DMS114 treated with DMSO at 0.1 percent for 48 hours (cell line): Measurements from ENCODE around the gene RBM47.
"Not testable (repeated sequence)": the region's sequence is repeated elsewhere in the genome, so short reads cannot be mapped to it uniquely, and the experiment has no call there.

Experiments
- DNase-seq: peaks from one replicate; lab custom pipeline; 2025; ENCODE audit not compliant: unreplicated experiment; lab: John Stamatoyannopoulos, UW

The RBM47 gene

DNA sequence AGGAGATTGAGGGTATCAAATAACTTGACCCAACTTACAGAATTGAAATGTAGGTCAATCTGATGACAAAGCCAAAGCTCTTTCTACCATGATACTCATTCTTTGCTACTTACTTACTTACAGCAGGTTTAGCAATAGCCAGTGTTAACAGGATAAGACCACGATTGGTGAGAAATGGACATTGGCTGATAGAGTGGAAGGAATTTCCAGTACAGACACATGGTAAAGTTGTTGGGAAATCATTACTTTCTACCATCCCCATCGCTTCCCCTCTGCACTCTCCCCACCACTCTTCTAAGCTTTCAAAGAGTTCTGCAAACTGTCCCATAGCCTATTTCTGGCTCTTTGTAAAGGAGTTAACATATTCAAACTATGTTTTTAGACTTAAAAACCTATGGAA, 174.8 kb downstream of the RBM47 start:
- DNase-seq: no peak

DNA sequence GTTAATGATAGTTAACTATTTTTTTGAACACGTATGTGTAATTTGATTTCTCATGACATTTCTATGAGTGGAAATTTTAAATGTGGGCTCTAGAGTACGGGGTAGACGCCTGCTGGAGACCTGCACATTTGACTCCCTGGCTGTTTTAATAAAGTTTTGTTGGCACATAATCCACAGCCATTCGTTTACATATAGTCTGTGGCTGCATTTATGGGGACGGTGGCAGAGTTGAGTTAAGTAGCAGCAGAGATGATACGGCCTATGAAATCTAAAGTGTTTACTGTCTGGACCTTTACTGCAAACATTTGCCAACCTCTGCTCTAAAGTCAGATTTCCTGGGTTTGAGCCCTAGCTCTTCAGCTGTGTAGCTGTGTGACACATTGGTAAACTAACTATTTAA, 175.8 kb downstream of the RBM47 start:
- no peak for DNase-seq

DNA sequence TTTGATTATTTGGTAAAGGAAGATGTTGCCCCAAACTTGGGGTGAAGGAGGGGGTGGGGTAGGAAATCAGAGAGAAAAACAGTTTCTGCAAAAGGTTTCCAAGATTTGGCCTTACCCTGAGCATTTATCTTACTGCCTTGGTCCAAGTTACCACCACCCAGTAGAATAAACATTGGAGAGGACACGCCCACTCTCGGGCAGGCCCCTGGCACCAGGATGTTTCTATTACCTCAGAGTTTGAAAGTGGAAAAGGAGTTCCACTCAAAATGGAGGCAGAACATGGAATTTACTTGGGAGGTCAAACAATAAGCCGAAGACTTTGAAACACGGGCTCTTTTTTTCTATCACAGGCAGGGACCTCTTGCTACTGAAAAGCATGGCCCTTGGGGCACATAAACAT, 180.8 kb downstream of the RBM47 start:
- no peak for DNase-seq

DNA sequence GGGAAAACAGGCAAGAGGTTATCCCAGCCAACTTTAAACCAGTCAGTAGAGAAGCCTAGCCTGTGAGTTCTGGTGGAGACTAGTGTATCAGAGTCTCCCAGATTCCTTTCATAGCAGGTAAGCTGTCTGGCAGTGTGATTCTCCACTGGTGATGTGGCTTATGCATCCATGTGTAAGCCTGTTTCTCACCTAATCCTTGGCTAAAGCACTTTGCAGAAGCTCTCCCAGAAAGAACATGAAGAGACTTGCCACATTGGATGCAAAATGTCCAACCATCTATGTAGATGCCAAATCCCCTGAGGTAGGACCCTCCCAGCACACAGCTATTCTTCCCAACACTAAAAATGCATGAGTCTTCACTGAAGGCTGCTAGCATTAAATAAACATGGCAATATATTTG, 182.8 kb downstream of the RBM47 start:
- DNase-seq: no peak

DNA sequence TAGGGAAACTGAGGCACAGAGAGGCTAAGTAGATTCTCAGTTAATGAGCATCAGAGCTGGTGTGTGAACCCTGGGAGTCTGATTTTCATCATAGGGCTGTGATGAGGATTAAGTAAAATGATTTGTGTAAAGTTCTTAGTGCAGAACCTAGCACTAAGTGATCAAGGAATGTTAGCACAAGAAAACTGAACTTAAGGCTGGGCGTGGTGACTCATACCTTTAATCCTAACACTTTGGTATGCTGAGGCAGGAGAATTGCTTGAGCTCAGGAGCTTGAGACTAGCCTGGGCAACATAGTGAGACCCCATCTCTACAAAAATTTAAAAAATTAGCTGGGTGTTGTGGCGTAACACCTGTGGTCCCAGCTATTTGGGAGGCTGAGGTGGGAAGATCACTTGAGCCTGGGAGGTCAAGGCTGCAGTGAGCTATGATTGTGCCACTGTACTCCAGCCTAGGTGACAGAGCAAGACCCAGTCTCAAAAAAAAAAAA, 183.4 kb downstream of the RBM47 start:
- not testable (repeated sequence) for DNase-seq

DNA sequence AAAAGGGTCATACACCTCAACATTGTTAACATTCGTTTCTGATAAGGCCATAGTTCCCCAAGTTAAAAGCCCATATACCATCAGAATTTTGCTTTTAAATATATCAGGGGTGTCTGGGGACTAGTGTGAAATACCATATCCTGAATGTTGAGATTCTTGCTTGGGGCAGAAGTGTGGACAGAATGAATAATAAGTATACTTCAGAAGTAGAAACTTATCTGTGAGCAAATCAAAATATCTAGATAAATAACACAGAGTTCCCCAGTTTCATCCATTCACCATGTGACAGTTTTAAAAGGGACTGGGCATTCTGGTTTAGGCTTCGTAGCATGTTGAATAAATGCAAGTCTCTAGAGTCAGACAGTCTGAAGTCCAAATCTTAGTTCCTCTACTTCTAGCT, 184.0 kb downstream of the RBM47 start:
- DNase-seq: no peak

DNA sequence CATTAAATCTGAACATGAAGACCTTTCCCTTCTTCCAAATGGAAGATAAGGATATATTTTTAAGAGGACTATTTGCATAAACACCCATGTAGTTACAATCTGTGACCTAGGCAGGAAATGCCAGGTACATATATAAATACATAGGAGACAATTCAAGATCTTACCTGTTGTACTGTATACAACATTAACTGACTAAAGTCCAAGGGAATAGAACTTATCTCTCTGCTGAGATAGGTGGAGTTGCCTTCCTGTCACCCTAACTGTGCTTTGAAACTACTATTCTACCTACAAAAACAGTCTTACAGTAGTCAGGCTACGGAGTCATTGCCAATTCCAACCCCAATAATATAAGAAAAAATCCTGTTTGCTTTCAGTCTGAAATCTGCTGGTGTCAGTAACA, 188.2 kb downstream of the RBM47 start:
- DNase-seq: no peak

DNA sequence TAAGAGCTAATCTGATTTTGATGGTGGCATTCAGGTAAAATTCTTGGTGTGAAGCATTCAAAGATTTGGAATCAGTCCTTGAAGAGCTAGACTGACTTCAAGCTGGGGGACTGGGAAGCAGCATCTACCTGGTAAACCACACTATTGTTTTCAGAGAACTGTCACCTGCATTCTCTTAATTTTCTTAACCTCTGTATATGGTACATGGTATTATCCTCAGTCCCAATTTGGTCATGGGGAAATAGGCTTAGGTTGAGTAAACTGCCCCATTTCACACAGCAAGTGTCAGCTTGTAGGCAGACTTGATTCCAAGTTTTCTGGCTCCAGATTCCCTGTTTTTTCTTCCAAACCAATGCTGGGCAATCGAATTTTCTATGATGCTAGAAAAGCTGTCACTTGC, 190.1 kb downstream of the RBM47 start:
- DNase-seq: no peak

DNA sequence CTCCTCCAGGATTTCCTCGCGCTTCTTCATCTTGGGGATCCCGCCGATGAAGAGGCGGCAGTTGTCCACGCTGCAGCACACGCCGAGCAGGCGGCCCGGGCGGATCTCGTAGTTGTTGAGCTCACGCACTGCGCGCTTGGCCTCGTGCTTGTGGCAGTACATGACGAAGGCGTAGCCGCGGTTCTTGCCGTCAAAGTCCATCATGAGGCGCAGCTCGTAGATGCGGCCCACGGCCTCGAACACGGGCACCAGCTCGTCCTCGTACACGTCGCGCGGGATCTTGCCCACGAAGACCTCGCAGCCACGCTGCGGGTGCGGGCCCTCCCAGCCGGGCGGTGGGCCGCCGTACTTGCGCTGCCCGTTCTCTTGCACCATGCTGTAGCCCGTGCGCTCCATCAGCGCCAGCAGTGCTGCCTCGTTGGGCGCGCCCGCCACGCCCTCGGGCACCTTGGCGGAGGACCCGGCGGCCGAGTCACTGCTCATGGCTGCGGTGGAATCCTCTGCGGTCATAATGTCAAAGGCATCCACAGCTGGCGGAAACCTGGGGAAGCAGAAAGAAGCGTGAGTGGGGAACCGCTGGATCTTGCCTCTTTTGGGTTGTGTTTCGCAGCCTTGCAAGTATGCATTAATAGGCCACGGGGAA, 191.2 kb downstream of the RBM47 start:
- DNase-seq: no peak

DNA sequence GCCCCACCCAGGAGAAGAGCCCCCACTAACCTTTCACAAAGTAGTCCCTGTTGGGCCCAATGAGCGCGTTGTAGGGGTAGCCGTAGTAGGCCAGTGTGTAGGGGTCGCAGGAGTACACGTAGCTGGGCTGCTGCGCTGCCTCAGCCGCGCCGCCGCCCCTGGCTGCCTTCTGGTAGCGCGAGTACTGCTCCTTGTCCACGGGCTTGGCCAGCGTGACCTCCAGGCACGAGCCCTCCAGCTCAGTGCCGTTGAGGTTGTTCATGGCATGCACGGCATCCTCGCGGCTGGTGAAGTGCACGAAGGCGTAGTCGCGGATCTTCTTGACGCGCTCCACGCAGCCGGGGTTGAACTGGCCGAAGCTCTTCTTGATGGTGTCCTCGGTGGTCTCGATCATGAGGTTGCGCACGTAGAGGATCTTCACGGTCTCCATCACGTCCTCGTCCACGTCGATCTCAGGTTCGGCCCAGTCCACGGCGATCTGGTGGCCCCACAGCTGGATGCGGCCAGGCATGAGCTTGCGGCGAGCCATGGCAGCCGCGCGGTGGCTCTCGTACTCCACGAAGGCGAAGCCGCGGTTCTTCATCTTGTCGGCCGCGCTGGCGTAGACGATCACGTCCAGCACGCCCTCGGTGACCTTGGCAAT, 191.8 kb downstream of the RBM47 start:
- DNase-seq: no peak

DNA sequence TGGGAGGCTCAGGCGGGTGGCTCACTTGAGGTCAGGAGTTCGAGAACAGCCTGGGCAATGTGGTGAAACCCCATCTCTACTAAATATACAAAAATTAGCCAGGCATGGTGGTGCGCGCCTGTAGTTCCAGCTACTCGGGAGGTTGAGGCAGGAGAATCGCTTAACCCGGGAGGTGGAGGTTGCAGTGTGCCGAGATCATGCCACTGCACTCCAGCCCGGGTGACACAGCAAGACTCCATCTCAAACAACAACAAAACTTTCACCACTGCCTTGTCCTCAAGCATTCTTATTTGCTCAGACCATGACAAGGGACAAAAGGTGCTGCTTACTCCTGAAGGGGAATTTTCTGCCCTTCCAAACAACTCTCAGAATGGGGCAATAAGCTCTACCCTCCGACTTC, 194.4 kb downstream of the RBM47 start:
- DNase-seq: not testable (repeated sequence)

DNA sequence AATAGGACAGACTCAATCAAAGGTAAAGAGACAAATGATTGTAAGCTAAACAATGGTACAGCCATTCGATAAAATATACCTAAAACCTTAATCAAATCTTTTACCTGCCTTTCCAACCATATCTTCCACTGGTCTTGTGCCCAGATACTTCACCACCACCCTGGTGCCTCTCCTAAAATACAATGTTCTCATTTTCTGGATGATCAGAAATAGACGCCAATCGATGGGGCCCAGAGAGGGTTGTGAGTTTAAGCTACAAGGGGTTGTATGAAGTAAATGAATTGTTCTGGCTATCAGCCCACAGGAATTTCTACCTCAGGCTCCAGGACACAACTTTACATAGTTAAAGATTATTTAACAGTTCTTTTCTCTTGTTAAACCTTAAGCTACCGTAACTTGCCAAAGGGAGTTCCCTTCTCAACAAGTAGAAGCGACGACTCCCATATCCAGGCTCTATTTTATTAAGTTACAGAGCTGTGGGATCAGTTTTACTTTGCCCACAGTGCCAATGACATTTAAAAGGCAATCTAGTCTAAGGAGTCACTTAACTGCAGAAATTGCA, 195.5 kb downstream of the RBM47 start:
- DNase-seq: no peak

DNA sequence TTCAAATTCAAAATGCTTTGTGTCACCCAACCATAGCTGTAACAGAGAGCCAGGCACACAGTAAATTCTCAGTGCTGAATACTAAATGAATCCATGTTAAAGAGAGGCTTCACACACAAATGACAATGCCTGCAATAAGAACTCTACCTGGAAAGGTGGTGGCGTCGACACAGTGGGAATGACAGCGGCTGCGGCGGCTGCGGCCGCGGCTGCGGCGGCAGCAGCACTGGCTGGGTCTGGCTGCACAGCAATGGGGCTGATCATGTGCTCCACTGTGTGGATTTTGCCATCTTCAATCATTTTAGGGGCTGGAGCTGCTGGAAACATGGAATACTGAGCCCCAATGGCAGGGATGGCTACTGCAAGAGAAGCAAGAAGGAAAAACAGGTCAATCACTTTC, 197.2 kb downstream of the RBM47 start:
- DNase-seq: no peak

DNA sequence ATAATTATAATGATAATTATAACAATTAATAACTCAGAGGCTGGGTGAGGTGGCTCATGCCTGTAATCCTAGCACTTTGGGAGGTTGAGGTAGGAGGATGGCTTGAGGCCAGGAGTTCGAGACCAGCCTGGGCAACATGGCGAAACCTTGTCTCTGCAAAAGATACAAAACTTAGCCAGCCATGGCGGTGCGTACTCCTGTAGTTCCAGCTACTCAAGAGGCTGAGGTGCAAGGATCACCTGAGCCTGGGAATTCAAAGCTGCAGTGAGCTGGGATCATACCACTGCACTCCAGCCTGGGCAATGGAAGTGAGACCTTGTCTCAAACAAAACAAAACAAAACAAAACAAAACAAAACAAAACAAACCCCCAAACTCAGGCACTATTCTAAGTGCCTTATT, 201.8 kb downstream of the RBM47 start:
- not testable (repeated sequence) for DNase-seq

DNA sequence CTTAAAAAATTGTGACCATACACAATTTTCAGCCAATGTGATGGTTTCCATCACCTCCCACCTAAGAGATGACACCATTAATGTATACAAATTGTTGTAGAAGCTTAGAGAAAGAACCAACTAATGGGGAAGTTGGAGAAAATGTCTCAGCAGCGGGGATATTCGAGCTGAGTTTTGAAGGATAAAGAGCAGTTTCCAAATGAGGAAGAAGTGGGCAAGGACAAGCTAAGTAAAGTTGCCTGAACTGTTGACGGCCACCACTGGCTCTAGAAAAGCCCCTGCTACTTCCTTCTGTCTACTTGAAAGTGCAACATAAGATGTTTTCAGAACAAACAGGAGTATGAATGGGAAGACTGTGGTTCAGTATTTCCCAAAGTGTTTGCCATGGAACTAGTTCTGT, 202.5 kb downstream of the RBM47 start:
- no peak for DNase-seq

DNA sequence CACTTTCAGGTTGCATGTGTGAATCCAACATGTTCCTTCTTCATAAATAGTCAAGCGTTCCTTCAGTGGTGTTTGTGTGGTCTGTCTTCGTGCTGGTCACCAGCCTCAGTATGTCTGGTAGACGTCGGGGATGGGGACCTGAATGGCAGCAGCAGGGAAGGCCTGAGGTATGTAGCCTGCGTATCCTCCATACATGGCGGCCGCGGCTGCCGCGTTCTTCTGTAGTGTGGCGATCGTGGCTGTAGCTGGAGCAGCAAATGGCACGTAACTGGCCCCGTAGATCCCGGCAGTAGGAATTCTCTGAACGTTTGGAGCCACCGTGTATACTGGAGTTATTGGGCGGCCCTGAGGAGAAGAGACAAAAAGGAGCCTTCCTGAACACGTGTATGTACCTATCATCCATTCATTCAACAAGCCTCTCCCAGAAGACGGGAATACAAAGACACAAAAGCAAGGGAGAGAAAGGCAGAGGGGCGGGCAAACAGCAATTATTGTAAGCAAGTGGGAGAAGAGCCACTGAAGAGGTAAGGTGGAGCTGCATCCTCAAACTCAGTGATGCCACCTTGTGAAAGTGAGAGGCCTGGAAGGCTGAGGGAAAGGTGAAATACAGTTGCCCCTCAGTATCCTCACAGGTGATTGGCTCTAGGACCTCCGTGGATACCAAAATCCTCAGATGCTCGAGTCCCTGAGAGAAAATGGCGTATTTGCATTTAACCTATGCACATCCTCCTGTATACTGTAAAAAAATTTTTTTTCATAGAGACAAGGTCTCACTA, 203.7 kb downstream of the RBM47 start:
- no peak for DNase-seq

DNA sequence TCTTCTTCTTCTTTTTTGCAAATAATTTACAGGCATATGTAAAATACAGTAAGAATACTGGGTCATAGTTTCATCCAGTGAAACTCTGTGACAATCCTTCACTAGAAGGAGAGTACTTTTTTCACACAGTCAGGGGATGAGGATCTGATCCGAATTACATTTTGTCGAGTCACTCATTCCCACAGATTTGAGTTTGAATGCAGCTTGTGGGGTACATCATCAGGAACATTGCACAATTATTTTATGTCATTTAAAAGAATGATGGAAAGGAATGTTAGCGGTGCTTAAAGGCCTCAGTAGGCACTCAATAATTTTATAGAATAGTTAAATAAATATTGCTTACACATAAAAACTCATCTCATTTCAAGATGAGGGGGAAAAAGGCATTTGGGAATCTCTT, 205.9 kb downstream of the RBM47 start:
- no peak for DNase-seq

DNA sequence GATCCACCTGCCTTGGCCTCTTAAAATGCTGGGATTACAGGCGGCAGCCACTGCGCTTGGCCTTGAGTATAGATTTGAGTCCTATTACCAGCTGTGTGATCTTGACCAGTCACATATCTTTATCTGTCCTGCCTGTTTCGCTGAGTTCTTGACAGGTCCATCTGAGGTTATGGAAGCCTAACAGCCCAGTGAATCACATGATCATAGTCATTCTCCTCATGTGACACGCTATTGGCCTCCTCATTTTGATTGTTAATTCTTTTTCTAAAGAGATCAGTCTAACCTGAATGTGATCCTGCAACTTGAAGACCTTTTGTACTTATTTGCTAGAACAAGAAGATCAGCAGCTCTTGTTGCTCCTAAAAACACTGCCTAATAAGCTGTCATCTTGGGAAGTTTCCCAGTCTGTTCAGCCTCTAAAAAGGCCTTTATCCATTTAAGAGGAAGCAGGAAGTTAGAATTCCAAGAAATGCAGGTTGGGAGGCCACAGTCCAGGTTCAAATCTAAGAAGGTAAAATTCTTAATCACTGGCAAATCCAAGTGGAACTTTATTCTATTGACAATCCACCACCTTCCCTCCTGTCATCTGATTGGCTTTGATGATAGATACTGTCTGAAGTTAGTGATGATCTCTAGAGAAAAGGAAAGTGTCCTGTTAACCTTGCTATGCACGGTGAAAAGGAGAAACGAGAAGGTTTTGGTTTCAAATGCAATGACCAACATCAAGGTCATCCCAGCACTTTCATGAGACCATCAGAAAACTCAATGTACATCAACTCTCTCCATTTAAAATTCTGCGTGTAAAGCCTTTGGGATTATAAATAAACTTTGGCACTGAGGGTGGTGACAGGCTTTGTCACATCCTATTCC, 207.6 kb downstream of the RBM47 start:
- DNase-seq: no peak

DNA sequence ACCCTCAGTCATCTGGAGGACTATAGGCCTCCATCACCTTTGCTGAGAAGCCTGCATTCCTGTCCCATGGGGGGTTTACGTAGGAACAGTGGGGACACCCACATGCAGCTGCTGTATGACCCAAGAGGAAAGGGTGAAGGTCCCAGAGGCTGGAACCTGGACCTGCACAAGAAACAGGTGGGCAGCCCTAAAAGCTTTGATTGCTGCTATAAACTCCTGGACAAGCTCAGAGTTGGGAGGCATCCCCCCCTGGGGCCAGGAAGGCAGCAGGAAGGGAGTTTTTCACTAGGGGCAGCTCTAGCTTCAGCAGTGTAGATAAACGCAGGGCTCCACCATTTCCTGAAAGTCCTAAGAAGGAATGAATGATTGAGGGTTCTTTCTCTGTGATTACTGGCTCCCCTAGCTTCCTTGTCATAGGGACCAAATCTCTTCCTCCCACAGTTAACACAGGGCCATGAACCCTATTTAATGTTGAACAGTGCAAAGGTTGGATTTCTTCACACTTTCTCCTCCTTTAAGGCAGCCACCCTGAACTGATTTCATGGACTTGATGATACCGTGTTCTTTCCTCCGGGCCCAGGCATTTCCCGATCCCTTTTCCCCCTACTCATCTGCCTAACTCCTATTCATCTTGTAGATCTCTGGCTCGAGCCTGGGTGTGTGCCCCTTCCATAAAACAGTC, 210.3 kb downstream of the RBM47 start:
- DNase-seq: no peak
